ENCODE results near the gene SEMA3D. TPM values are rescaled to one million over a fixed set of nuclear protein-coding genes. Genes with fewer than 3 reads are reported as not detected.
A peak's percentile ranks its signal among the peaks of the same experiment; 100 is the strongest.

SEMA3D gene
- total RNA-seq = 0.25 TPM

GRCh38 chr7:85186521-85187241 is at the start of gene SEMA3D:
Gene SEMA3D (minus strand): TSS chr7:85187056. CDS start chr7:85121891, 65,165 bp downstream.
- ATAC-seq = peak; percentile 86
- peak; percentile 48 for DNase-seq (ENCODE audit: low spot score)

DNA sequence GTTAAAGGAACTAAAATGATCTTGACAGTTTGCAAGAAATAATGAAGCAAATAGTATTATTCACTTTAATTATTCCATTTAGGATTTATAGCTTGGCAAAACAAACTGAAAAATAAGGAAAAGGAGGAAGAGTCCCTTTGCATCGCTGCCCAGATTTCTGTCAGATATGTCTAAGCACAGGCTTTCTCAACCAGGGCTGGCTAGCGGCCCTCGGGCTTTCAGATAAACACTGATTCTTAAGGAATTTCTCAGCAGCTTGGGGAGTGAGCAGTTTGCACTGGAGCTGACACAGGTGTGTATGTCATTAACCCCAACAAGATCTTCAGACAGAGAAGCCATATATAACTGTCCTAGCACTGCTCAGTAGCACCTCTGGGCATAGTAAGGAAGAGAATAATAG is 47.9 kb upstream of the SEMA3D start:
- DNase-seq (ENCODE audit: low spot score) (no peak), ATAC-seq (no peak)

DNA sequence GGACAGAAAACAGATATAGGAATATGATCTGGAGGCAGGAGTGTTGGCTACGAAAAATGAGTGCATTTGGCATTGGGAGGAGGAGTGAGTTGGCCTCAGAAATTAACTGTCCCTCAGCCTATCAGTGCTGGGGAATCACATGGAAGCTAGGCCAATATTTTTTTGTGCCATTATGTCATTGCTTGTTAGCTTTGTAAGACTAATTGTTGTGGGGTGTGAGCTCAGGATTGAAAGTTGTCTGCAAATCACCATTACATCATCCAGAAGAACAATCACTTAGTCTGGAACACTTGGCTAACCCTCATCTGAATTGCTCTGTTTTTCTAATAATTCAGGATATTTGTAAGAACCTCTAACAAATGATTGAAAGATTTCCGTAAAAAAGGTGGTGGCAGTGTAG is 45.2 kb upstream of the SEMA3D start:
- no peak for DNase-seq (ENCODE audit: low spot score)
- ATAC-seq = no peak

- no peak for ATAC-seq
- DNase-seq (ENCODE audit: low spot score) = no peak
These were observed 43.8 kb upstream of the SEMA3D start for GRCh38 chr7:85230623-85231022.

GRCh38 chr7:85229544-85229943 is 42.7 kb upstream of the SEMA3D start:
- no peak for ATAC-seq
- DNase-seq (ENCODE audit: low spot score) = no peak

DNA sequence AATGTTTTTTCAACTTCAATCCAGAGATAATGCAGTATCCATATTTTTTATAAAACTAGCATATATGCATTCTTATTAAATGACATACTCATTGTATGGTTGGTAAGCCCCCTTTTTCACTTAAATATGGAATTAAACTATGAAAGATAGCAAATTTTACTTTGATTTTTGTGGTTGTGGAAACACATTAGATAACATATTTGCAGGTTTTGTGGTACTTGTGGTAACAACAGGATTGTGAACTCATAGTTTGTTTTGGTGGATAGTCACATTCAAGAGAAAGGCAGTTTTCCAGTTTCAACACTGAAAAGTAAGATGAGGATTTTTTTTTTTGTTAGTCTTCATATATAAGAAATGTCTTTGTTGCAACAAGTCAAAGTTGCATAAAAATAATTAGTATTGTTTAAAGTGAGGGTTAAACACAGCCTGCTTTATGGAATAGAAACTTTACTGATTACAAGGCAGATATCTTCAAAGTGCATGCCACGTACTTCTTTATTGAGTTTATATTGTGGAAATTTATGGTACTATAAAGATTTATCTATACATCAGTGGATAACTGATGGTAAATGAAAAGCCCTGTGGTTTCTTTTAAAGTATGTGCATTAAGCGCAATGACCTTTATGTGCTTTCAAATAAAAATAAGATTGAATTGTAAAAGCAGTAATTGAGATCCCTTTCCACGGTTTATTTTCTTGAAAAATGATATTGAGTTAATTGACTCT is 39.7 kb upstream of the SEMA3D start:
- ATAC-seq (no peak), DNase-seq (ENCODE audit: low spot score) (no peak)

DNA sequence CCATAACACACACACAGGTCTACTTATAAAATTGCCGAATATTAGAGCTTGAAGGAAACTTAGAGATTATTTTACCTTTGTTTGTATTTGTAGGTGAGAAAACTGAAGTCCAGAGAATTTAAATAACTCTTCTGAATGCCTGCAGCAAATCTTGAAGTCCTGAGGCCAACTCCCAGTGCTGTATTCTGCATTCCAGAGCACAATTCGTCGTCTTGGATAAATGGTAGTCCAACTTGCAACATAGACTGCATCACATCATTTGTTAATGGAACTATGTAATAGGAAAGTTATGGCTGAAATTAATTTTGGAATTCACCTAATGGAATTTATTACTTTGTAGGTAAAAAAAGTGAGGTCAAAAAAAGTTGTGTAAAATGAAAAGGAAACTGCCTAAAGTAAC is 37.3 kb upstream of the SEMA3D start:
- DNase-seq (ENCODE audit: low spot score) (no peak), ATAC-seq (no peak)

DNA sequence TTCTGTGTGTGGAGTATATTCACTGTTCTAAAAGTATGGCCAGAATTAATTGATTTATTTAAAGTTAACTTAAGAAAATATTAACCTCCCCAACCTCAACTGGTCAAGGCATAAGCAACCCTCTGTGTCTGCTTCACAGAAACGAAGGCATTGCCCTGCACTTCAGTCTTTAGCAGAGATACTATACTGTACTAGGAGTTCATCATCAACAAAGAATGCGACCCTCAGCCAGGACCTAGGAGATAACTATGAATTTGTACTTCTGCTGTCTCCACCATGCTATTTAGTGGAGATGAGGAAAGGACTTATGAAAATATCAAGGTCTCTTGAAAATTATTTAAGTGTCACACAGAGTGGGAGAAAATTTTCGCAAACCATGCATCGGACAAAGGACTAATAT is 35.7 kb upstream of the SEMA3D start:
- no peak for ATAC-seq
- DNase-seq (ENCODE audit: low spot score) = no peak

DNA sequence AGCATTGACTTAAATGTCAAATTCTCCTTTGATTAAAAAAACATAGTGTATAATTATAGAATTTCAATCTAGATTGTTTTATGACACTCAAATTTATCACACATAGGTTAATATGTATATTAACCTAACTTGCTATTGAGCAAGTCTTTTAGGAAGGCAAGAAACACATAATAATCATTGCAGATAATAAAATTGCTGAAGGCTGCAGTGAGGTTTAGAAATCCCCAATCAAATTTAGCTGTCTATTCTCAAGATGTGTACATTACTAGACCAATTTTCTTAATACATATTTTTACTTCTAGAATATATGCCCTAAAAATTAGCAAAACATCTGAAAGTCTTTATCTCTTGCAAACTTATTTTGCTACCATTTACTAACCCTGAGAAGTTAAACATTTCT is 34.9 kb upstream of the SEMA3D start:
- no peak for DNase-seq (ENCODE audit: low spot score)
- no peak for ATAC-seq

GRCh38 chr7:85220651-85221050 is 33.8 kb upstream of the SEMA3D start:
- ATAC-seq = no peak
- no peak for DNase-seq (ENCODE audit: low spot score)

GRCh38 chr7:85220023-85220422 is 33.2 kb upstream of the SEMA3D start:
- ATAC-seq (no peak), DNase-seq (ENCODE audit: low spot score) (no peak)

DNA sequence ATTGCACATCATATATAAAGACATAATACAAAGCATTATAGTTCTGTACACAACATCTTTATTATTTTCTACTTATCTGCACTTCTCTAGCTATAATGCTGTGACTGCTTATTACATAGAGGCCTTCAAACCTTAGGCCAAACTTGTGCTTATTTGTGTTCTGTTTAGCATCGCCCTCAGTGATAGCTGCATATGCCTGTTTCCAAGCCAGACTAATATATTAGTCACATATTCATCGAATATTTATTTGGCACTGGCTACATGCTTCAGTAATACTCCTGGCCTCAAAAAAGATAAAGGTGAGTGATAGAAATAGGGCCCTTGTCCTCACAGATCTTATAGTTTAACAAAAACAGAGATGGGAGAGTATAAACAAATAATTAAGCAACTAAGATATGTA is 30.2 kb upstream of the SEMA3D start:
- DNase-seq (ENCODE audit: low spot score) = no peak
- ATAC-seq = no peak

DNA sequence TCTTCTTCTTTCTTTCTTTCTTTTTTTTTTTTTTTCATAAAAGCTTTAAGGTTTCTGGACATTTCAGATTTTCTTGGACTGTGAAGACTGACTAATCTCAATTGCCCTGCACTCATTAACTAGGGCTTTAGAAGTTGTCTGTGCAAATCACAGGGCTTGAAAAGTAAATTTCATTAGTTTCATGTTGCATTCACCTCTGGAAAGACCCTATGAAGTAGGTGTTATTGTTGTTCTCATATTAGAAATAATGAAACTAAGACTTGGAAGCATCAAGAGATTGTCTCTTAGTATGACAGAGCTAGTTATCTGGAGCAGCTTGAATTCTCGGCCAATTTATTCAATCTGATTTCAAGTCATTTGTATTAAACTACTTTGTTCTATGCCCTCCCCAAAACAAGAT is 28.2 kb upstream of the SEMA3D start:
- ATAC-seq = no peak

GRCh38 chr7:85213500-85213899 is 26.6 kb upstream of the SEMA3D start:
- no peak for ATAC-seq
- no peak for DNase-seq (ENCODE audit: low spot score)

More for the DNA sequence above, 28.2 kb upstream of the SEMA3D start:
- DNase-seq (ENCODE audit: low spot score) = no peak

DNA sequence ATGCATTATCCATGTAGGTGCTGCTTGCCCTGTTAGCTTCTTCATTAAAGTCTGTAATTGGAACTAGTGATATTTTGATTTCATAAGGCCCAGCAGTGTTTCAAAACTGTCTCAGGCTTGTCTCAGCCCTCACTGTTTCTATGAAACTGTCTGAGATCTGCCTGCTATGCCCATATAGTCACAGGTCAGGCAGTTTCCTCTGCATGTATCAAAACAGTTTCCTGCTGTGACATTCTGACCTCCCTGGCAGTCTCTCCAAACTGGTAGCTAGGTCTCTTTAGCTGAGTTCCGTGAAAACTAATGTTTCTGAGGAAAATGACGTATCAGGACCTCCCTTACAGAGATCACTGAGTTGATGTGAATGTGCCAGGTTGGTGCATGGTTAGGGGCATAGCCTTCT is 18.9 kb upstream of the SEMA3D start:
- DNase-seq (ENCODE audit: low spot score) (no peak), ATAC-seq (no peak)

DNA sequence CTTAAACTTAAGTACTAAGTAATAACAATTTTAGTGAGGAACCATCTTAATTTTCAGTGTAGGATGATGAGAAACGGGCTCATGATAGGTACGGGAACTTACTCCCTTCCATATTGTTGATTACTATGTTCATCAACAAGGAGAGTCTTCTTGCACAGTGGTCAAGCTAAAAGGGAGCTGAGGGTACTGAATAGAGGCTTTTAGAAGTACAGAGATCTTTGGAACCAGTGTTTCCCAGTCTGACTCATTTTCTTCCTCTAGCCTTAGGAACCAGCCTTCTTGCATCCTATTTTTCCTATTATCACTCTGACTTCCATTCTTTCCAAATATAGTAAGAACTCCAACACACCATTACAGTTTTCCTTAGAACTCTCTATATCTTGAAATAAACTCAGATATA is 17.6 kb upstream of the SEMA3D start:
- ATAC-seq (no peak), DNase-seq (ENCODE audit: low spot score) (no peak)

GRCh38 chr7:85204061-85204460 is 17.2 kb upstream of the SEMA3D start:
- ATAC-seq (no peak), DNase-seq (ENCODE audit: low spot score) (no peak)

GRCh38 chr7:85201209-85201608 is 14.4 kb upstream of the SEMA3D start:
- DNase-seq (ENCODE audit: low spot score) (no peak), ATAC-seq (no peak)

DNA sequence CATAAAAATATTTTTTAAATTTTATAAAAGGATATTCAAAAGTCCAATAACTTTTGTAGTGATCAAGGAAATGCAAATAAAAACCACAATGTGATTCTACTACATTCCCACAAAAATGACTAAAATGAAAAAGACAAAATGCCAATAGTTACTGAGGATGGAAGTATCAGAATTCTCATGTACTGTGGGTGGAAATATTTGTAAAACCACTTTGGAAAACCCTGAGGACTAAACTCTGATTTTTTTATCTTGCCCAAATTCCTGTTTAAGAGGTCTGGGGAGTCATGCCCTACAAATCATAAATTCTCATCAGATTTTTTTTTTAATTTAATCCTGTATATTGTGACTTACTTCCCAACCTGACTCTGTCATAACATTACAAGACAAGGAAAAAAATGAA is 9.8 kb upstream of the SEMA3D start:
- ATAC-seq = no peak
- DNase-seq (ENCODE audit: low spot score) = no peak

- DNase-seq (ENCODE audit: low spot score) = no peak
- ATAC-seq = no peak
These were observed 4.5 kb upstream of the SEMA3D start for GRCh38 chr7:85191383-85191782.

DNA sequence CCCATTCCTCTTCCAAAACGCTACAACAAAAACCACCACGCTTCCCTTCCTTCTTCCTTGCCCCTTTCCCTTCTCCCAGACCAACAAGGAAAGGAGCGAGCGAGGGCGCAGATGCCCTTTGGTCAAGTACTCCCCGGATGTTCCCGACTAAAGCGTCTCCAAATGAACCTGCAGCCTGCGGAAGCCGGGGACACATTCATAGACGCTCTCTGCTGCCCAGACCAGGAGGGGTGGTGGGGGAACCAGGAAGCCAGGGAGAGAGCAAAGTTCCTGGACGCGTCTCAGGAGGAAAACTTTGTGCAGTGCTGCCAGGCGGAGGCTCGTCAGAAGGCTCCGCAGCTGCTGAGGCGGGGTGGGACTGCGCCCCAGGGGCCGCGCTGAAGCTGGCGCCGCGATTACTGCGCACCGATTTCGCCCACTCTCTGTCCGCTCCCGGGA is 754 bp downstream of the SEMA3D start:
- DNase-seq (ENCODE audit: low spot score) = no peak
- ATAC-seq = peak; percentile 23

DNA sequence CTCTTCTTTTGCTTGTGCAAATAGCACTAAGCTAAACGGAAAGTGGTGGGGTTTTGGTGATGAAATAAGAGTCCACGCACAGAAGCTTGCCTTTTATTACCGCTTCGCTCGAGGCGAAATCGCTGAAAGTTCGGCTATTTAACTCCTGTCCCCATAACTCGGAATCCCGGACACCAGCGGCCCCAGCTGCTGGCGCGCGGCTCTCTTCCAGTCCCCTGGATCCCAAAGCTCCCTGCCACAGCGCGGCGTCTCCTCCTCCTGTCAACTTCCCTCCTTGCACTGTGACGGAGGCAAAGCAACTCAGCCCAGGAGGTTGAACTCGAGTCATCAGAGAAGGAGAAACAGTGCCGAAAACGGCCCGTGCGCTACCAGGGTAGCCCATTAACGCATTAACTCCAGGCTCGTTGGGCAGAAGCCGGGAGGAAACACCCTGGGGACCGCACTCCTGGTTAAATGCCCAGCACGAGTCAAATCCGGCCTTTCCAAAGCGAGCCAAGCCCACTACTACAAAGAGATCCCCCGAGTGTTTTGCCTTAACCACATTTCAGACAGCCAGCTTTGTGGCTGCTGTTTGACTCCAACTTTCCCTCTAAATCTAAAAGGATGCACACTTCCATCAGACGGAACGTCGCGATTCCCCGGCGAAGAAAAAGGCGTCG is 1.3 kb downstream of the SEMA3D start:
- DNase-seq (ENCODE audit: low spot score) (no peak), ATAC-seq (peak; percentile 31)

Data from left lobe of liver (tissue), 2 donors.